GM10248 (cell line): Measurements from ENCODE around the gene C1orf146.
"Not testable (repeated sequence)": the region's sequence is repeated elsewhere in the genome, so short reads cannot be mapped to it uniquely, and the experiment has no call there.

Experiments used
- CTCF ChIA-PET: fragments of 300-600 bp; sonication (Branson Sonifier 250); formaldehyde crosslinking; extraction: SDS; loops from one replicate; lab custom pipeline; 2021; ENCODE audit warnings: antibody characterized with exemption; lab: Yijun Ruan, JAX
- POLR2A ChIA-PET: fragments of 350-650 bp; sonication (Branson Sonifier 250); formaldehyde crosslinking; extraction: SDS; loops from one replicate; lab custom pipeline; 2020; ENCODE audit warnings: antibody characterized with exemption; lab: Yijun Ruan, JAX
- DNase-seq: peaks from one replicate; pipeline ENCODE4 v3.0.0; 2012; ENCODE audit errors: extremely low spot score
- TF ChIP-seq, protein P1 (sequence below): IDR thresholded peaks from 2 replicates; pipeline ENCODE4 v1.5.1; 2012; ENCODE audit warnings: mild to moderate bottlenecking, low read depth; ENCODE audit errors: extremely low read depth, missing control alignments, control extremely low read depth

The C1orf146 gene

DNA sequence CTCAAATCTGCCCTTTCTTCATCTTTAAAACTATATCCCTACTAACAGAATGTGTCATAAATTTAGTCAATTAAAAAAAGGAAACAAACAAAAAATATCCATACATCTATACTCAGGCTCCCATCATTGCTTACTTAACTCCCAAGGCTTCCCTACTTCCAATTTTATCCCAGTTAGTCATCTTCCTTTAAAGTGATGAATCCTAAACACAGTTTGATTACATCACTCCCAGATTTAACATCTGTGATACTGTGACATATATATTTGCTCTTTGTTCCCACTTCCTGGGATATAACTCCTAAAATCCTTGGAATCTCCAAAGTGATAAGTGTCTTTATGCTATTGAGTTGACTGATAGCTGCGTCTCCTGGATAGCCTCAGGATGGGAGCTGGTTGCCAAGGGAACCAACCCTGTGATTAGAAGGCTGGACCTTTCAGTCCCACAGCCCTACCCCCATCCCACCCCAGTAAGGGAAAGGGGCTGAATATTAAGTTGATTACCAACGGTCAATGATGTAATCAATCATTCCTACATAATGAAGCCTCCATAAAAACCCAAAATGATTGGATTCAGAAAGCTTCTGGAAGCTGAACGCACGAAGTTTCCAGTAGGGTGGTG lies 59.5 kb downstream of the C1orf146 start:
- ChIA-PET POLR2A (no interaction called here), CTCF (no interaction called here)
- DNase-seq = no peak
- TF ChIP-seq, protein P1, sequence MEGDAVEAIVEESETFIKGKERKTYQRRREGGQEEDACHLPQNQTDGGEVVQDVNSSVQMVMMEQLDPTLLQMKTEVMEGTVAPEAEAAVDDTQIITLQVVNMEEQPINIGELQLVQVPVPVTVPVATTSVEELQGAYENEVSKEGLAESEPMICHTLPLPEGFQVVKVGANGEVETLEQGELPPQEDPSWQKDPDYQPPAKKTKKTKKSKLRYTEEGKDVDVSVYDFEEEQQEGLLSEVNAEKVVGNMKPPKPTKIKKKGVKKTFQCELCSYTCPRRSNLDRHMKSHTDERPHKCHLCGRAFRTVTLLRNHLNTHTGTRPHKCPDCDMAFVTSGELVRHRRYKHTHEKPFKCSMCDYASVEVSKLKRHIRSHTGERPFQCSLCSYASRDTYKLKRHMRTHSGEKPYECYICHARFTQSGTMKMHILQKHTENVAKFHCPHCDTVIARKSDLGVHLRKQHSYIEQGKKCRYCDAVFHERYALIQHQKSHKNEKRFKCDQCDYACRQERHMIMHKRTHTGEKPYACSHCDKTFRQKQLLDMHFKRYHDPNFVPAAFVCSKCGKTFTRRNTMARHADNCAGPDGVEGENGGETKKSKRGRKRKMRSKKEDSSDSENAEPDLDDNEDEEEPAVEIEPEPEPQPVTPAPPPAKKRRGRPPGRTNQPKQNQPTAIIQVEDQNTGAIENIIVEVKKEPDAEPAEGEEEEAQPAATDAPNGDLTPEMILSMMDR = no peak

DNA sequence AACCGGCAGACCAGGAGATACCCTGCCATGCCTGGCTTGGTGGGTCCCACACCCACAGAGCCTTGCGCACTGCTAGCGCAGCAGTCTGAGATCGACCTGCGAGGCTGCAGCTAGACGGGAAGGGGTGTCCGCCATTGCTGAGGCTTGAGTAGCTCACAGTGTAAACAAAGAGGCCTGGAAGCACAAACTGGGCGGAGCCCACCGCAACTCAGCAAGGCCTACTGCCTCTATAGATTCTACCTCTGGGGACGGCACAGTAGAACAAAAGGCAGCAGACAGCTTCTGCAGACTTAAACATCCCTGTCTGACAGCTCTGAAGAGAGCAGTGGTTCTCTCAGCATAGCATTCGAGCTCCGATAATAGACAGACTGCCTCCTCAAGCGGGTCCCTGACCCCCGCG lies 62.1 kb downstream of the C1orf146 start:
- DNase-seq, POLR2A ChIA-PET: not testable (repeated sequence)
- CTCF ChIA-PET = interaction anchor here (2.1 kb wide), 1 partner anchor 11 kb away, joined by 7 read pairs; no protein-coding TSS in a partner anchor

DNA sequence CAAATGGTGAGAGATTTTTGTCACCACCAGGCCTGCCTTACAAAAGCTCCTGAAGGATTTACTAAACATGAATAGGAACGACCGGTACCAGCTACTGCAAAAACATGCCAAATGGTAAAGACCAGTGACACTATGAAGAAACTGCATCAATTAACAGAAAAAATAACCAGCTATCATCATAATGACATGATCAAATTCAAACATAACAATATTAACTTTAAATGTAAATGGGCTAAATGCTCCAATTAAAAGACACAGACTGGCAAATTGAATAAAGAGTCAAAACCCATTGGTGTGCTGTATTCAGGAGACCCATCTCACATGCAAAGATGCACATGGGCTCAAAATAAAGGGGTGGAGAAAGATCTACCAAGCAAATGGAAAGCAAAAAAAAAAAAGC lies 63.7 kb downstream of the C1orf146 start:
- CTCF ChIA-PET = interaction anchor here (0.7 to 2.0 kb wide), 3 partner anchors 9 to 15 kb away, joined by 3 to 7 read pairs (median 3); no protein-coding TSS in a partner anchor
- POLR2A ChIA-PET = not testable (repeated sequence)

DNA sequence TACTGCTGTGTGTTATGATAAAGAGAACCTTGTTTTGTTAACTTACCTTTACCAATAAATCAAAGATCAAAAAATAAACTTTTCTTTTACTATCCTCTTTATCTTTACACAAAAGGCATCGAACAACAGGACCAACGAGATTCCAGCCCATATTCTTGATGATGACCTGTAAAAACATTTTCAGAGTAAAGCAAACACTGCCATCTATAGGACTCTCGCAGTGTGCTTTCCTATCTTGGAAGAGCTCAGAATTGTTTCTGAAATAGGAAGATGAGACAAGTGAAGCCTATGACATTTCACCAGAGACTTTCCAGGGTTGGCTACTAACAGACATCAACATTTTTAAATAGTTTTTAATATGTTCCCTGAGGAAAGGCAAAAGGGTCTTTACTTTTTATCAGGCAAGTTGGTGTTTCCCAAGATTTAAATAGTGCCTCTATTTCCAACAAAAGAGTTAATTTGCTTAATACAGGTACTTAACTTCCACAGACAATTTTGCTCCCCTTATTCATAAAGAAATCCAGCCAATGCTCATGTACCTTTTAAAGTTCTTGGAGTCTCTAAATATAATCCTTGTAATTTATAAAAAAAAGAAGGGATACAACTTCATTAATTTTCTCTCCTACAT lies 73.8 kb downstream of the C1orf146 start:
- CTCF ChIA-PET = interaction anchor here (0.6 to 2.1 kb wide), 15 partner anchors 10 to 1008 kb away, joined by 3 to 10 read pairs (median 3); no protein-coding TSS in a partner anchor
- DNase-seq = no peak

More for the DNA sequence above, 63.7 kb downstream of the C1orf146 start:
- DNase-seq = not testable (repeated sequence)

More for the DNA sequence above, 73.8 kb downstream of the C1orf146 start:
- TF ChIP-seq, protein P1 = peak; percentile 71
- POLR2A ChIA-PET = no interaction called here
